HUES48 (cell line): ENCODE results near the gene WNT10A.
"Not testable (repeated sequence)": the region's sequence is repeated elsewhere in the genome, so short reads cannot be mapped to it uniquely, and the experiment has no call there.

Experiments used
- H3K27ac ChIP-seq: one replicate; pipeline ENCODE4 v1.7.0; 2013; ENCODE audit warnings: low read depth, low read length, inconsistent platforms
- H3K27me3 ChIP-seq: 2 replicates; pipeline ENCODE4 v1.6.1; 2013; ENCODE audit warnings: mild to moderate bottlenecking, low read length; ENCODE audit not compliant: control insufficient read depth, insufficient read depth
- H3K36me3 ChIP-seq: 2 replicates; pipeline ENCODE4 v1.6.1; 2013; ENCODE audit warnings: low read length; ENCODE audit not compliant: control insufficient read depth, insufficient read depth
- H3K4me1 ChIP-seq: 2 replicates; pipeline ENCODE4 v1.6.1; 2013; ENCODE audit warnings: mild to moderate bottlenecking, low read length; ENCODE audit not compliant: control insufficient read depth, insufficient read depth
- H3K4me3 ChIP-seq: 2 replicates; pipeline ENCODE4 v1.5.1; 2013; ENCODE audit warnings: mild to moderate bottlenecking, low read depth, low read length
- H3K9ac ChIP-seq: 2 replicates; pipeline ENCODE4 v1.6.1; 2013; ENCODE audit warnings: mild to moderate bottlenecking, low read depth, low read length, moderate library complexity
- H3K9me3 ChIP-seq: 2 replicates; pipeline ENCODE4 v1.6.1; 2013; ENCODE audit warnings: low read length; ENCODE audit not compliant: control insufficient read depth, insufficient read depth

WNT10A gene

DNA sequence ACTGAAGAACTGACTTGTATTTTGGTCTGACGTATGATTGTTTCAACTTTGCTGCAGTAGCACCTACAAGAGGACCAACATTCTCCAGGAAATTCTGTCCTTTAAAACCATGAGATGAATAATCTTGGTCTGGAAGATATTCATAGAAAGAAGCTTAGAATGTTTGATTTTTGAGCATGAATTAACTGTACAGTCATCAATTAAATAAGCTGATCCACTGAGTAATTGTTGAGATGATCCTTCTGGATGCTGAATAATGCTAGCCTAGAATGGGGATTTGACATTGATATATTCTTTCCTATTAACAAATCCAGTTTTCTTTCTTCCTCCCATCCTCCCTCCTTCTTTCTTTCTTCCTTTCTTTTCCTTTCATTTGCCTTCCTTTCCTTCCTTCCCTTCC is 39.9 kb downstream of the WNT10A start:
- Histone ChIP-seq H3K27ac (no peak overlapping the region), H3K27me3 (peaks cover 3% of the 10 kb centered on the region; the same call in 1 of the 2 replicates), H3K9me3 (0 out of 2 replicates have a peak, but pooled peaks cover 10% of the 10 kb centered on the region), H3K4me1 (no peaks in the 10 kb centered on the region), H3K9ac (no peak overlapping the region), H3K4me3 (no peak overlapping the region), H3K36me3 (no peaks in the 10 kb centered on the region)

DNA sequence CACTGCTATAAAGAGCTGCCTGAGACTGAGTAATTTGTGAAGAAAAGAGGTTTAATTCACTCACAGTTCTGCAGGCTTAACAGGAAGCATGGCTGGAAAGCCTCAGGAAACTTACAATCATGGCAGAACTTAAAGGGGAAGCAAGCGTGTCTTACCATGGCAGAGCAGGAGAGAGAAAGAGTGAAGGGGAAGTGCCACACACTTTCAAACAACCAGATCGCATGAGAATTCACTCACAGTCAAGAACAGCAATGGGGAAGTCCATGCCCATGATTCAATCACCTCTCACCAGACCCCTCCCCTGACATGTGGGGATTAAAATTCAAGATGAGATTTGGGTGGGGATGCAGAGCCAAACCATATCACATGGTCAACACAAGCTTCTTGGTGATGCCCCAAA is 44.1 kb downstream of the WNT10A start:
- H3K9me3 ChIP-seq, result 0 out of 2 replicates have a peak, but pooled peaks cover 10% of the 10 kb centered on the region
- H3K27ac ChIP-seq, result no peak overlapping the region
- no peak overlapping the region for H3K9ac ChIP-seq
- no peaks in the 10 kb centered on the region for H3K4me1 ChIP-seq
- no peaks in the 10 kb centered on the region for H3K36me3 ChIP-seq
- no peaks in the 10 kb centered on the region for H3K27me3 ChIP-seq
- no peak overlapping the region for H3K4me3 ChIP-seq

DNA sequence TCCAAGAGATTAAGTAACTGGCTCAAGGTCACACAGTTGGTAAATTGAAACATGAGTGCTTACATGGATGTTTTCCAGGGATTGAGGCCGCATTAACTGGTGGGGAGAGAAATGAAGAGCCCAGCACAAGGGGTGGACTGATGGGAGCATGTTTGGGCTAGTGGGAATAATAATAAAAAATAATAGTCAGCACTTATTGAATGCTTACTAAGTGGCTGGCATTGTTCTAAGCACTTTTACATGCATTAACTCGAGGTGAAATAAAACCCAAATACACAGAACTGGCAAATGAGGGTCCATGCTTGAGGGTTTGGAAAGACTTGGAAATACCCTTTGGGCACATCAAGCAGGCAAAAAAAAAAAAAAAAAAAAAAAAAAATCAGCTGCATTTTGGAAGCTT is 44.8 kb downstream of the WNT10A start:
- no peaks in the 10 kb centered on the region for H3K27me3 ChIP-seq

DNA sequence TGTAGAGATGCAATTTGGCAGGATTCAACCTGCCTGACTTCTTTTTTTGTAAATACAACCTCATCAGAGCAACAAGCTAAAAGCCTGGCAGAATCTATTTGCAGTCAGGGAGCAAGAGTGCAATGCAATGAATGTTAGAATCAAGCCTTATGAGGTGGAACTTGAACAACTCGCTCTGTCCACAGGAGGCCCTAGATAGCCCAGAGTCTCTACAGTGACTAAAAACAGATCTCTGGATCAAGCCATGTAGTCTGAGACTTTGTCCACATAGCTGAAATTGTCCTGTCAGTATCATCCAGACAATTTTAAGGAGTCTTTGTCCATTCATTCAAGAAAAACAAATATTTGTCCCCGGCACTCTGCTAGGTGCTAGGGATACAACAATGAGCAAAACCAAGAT is 46.8 kb downstream of the WNT10A start:
- no peak overlapping the region for H3K4me3 ChIP-seq
- no peaks in the 10 kb centered on the region for H3K4me1 ChIP-seq
- peaks cover 12% of the 10 kb centered on the region; the same call in 1 of the 2 replicates for H3K9me3 ChIP-seq
- H3K27me3 ChIP-seq, result no peaks in the 10 kb centered on the region
- no peak overlapping the region for H3K9ac ChIP-seq
- H3K27ac ChIP-seq, result no peak overlapping the region
- no peaks in the 10 kb centered on the region for H3K36me3 ChIP-seq

More for the DNA sequence above, 44.8 kb downstream of the WNT10A start:
- Histone ChIP-seq H3K4me1 (no peaks in the 10 kb centered on the region), H3K27ac (no peak overlapping the region), H3K9me3 (peaks cover 13% of the 10 kb centered on the region; the same call in 1 of the 2 replicates), H3K9ac (no peak overlapping the region), H3K36me3 (no peaks in the 10 kb centered on the region), H3K4me3 (no peak overlapping the region)

DNA sequence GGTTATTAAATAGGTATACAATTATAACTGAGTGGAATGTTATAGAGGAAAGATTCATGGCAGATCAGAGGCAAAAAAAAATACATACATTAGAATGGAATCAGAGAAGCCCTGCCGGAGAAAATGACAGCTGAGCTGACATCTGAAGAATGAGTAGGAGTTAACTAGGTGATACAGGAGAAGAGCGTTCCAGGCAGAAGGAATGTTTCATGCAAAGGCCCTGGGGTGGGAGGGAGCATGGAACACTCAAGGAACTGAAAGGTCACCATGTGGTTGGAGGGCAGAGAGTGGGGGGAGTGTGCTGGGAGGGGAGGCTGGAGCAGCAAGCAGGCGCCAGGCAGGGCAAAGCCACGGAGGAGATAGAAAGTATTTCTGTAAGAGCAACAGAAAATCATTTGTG is 47.2 kb downstream of the WNT10A start:
- Histone ChIP-seq H3K36me3 (no peaks in the 10 kb centered on the region), H3K4me1 (no peaks in the 10 kb centered on the region), H3K27ac (no peak overlapping the region), H3K9ac (no peak overlapping the region), H3K9me3 (peaks cover 12% of the 10 kb centered on the region; the same call in 1 of the 2 replicates), H3K4me3 (no peak overlapping the region), H3K27me3 (no peaks in the 10 kb centered on the region)

DNA sequence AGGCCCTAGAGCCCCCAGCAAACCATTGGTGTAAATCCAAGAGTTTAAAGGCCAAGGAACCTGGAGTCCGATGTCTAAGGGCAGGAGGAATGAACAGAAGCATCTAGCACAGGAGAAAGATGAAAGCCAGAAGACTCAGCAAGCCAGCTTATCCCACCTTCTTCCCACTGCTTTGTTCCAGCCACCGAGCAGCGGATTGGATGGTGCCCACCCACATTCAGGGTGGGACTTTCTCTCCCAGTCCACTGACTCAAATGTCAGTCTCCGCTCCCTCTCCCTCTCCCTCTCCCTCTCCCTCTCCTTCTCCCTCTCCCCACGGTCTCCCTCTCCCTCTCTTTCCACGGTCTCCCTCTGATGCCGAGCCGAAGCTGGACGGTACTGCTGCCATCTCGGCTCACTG is 49.8 kb downstream of the WNT10A start:
- not testable (repeated sequence) for H3K9me3 ChIP-seq, H3K27ac ChIP-seq, H3K27me3 ChIP-seq, H3K4me1 ChIP-seq, H3K4me3 ChIP-seq, H3K36me3 ChIP-seq, H3K9ac ChIP-seq

DNA sequence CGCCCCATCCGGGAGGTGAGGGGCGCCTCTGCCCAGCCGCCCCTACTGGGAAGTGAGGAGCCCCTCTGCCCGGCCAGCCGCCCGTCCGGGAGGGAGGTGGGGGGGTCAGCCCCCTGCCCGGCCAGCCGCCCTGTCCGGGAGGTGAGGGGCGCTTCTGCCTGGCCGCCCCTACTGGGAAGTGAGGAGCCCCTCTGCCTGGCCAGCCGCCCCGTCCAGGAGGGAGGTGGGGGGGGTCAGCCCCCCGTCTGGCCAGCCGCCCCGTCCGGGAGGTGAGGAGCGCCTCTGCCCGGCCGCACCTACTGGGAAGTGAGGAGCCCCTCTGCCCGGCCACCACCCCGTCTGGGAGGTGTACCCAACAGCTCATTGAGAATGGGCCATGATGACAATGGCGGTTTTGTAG is 51.1 kb downstream of the WNT10A start:
- not testable (repeated sequence) for H3K9me3 ChIP-seq, H3K4me1 ChIP-seq, H3K4me3 ChIP-seq, H3K9ac ChIP-seq, H3K27ac ChIP-seq, H3K27me3 ChIP-seq, H3K36me3 ChIP-seq
